ENCODE measurements around the gene FMR1. TPM values are rescaled to one million over a fixed set of nuclear protein-coding genes. Genes with fewer than 3 reads are reported as not detected.

The FMR1 gene
- total RNA-seq, 1 experiment from 2014 or later = 44.6 TPM

GRCh38 chrX:147927256-147927655 lies 15.5 kb downstream of the FMR1 start:
- no peak overlapping the region for H2BK20ac ChIP-seq (ENCODE audit: low read depth, low read length, poor library complexity, severe bottlenecking)
- no peak overlapping the region for H2BK120ac ChIP-seq (ENCODE audit: low read depth, low read length, poor library complexity, severe bottlenecking)
- Mint-ChIP-seq H3K36me3 (ENCODE audit: insufficient read depth in 1 of 3, low read depth in 3 of 3) (peaks cover 19 to 33% (median 32%) of the 10 kb centered on the region in 3 experiments), H3K27me3 (ENCODE audit: low read depth) (no peaks in the 10 kb centered on the region), H3K4me1 (0 out of 4 replicates have a peak, but pooled peaks cover 0 to 4% of the 10 kb centered on the region in 2 experiments), H3K27ac (no peak overlapping the region), H3K9me3 (peaks cover 29 to 39% of the 10 kb centered on the region in 2 experiments), H3K4me3 (no peak overlapping the region)
- no peak overlapping the region for H3K4ac ChIP-seq (ENCODE audit: low read depth, low read length)
- no peak overlapping the region for H2AK5ac ChIP-seq (ENCODE audit: insufficient read length, low read length)
- H3K4me1 ChIP-seq (ENCODE audit: insufficient read depth, low read length) = no peaks in the 10 kb centered on the region
- no peak overlapping the region for H3K18ac ChIP-seq (ENCODE audit: insufficient read length, low read depth, low read length)
- H4K5ac ChIP-seq (ENCODE audit: insufficient read length, low read depth, low read length) = no peak overlapping the region
- H3K27ac ChIP-seq (ENCODE audit: insufficient read length, low read depth, low read length) = no peak overlapping the region
- no peak overlapping the region for H3K14ac ChIP-seq (ENCODE audit: insufficient read depth, low read length)
- H3K23ac ChIP-seq (ENCODE audit: insufficient read length, low read depth, low read length) = no peak overlapping the region
- no peaks in the 10 kb centered on the region for H3K79me2 ChIP-seq (ENCODE audit: insufficient read depth, low read length)
- H3K9ac ChIP-seq (ENCODE audit: extremely low read depth, insufficient read length, low read length) = no peak overlapping the region
- no peak for DNase-seq
- H2AFZ ChIP-seq (ENCODE audit: low read length) = no peak overlapping the region
- H4K8ac ChIP-seq (replicated peaks; ENCODE audit: insufficient read length, low read depth, low read length) = no peak overlapping the region
- H3K9me3 ChIP-seq (ENCODE audit: control insufficient read depth, low read depth, low read length) = peaks cover 21% of the 10 kb centered on the region
- no peak for TF ChIP-seq CTCF (conservative IDR thresholded peaks at IDR 0.05)
- no peak overlapping the region for H3K4me2 ChIP-seq (ENCODE audit: insufficient read depth, insufficient read length, low read length)
- no peaks in the 10 kb centered on the region for H3K23me2 ChIP-seq (ENCODE audit: insufficient read length, low read depth, low read length, poor library complexity, severe bottlenecking)
- no peak overlapping the region for H4K91ac ChIP-seq (ENCODE audit: insufficient read length, low read depth, low read length)
- H3T11ph ChIP-seq (ENCODE audit: low read length) = no peak overlapping the region
- no peak overlapping the region for H2BK5ac ChIP-seq (ENCODE audit: insufficient read length, low read length)
- H3K27me3 ChIP-seq (ENCODE audit: insufficient read depth, low read length) = no peaks in the 10 kb centered on the region
- WGBS (ENCODE audit: extremely low coverage, insufficient read length, low lambda C conversion rate) = no CpG with 5 or more reads among the region's 4 CpGs
- H3K56ac ChIP-seq (ENCODE audit: insufficient read length, low read depth, low read length) = no peak overlapping the region
- H2BK15ac ChIP-seq (ENCODE audit: low read depth, low read length) = no peak overlapping the region
- H3K79me1 ChIP-seq (ENCODE audit: insufficient read depth, low read depth, low read length, poor library complexity, severe bottlenecking) = no peaks in the 10 kb centered on the region
- no peaks in the 10 kb centered on the region for H4K20me1 ChIP-seq (ENCODE audit: control insufficient read depth, insufficient read depth, insufficient read length)
- H2BK12ac ChIP-seq (ENCODE audit: insufficient read length, low read depth, low read length) = no peak overlapping the region
